OCI-LY3 (cell line): ENCODE results near the gene NAA16.

Source experiments
- CTCF ChIP-seq: fragments of 200-600, 300-600 bp; sonication (generic); IDR thresholded peaks from 2 replicates; pipeline ENCODE4 v1.5.1; 2014; ENCODE audit warnings: antibody characterized with exemption, low read length, low read depth
- EZH2phosphoT487 ChIP-seq: fragments of 200-600 bp; shearing (Covaris generic); IDR thresholded peaks from 2 replicates; pipeline ENCODE4 v1.6.1; 2018; ENCODE audit warnings: antibody characterized with exemption, mixed run types, low read depth

GRCh38 chr13:41409611-41410010, 98.5 kb downstream of the NAA16 start:
- TF ChIP-seq CTCF: no peak
- TF ChIP-seq EZH2phosphoT487: no peak
